ENCODE measurements around the gene TMPRSS6. TPM values are rescaled to one million over a fixed set of nuclear protein-coding genes. Genes with fewer than 3 reads are reported as not detected.

TMPRSS6 gene
- total RNA-seq, 2 experiments from 2014 or later = 1.8 to 2.2 TPM

DNA sequence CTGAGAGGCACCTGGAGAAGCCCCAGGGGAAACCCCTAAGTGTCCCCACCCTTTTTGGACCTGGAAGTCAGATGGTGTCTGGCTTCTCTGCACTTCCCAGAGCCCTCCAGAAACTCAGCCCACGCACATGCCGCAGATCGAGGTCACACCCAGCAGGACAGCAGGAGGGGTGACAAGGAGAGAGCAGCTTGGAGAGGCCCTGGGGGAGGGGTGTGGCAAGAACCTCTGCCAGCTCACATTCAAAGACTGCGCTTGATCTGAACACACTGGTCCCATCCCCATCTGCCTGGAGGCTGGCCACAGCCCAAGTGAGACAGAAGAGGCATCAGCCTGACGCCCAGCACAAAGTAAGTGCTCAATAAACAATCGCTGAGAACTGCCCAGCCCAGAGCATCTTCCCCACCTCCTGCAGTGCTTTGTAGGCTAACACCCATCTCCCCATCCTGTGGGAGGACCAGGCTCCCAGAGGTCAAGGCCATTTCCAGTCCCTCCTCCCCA lies 21.4 kb downstream of the TMPRSS6 start:
- Mint-ChIP-seq H3K27ac (no peak overlapping the region), H3K27me3 (no peaks in the 10 kb centered on the region), H3K36me3 (peaks cover 2% of the 10 kb centered on the region), H3K9me3 (no peaks in the 10 kb centered on the region), H3K4me1 (peaks cover 19% of the 10 kb centered on the region), H3K4me3 (no peak overlapping the region)
- POLR2A ChIA-PET = interaction anchor here (1.0 to 1.3 kb wide), 2 partner anchors 34 to 49 kb away, joined by 3 to 4 read pairs; no protein-coding TSS in a partner anchor
- ATAC-seq (ENCODE audit: low read depth) = peak; percentile 13
- no peak for DNase-seq

DNA sequence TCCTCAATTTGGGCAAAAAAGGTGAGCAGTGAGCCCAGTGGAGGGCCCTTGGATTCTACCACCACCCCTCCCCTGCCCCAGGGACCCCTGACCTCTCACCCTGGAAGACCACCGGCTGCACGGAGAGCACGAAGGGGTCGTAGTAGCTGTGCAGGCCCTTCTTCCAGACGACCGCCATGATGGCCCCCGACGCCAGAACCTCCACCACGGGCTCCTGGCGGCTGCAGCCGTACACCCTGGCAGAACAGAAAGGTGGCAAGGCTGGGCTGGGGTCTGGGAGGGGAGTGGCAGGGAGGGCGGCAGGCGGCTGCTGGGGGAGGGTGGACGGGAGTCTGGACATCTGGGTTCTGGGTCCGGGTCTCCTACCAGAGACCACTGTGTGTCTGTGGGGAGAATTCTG lies 23.3 kb downstream of the TMPRSS6 start:
- Mint-ChIP-seq H3K27me3 (no peaks in the 10 kb centered on the region), H3K4me1 (peaks cover 33% of the 10 kb centered on the region), H3K27ac (peak overlapping the region; percentile 78), H3K4me3 (no peak overlapping the region), H3K36me3 (peaks cover 2% of the 10 kb centered on the region), H3K9me3 (no peaks in the 10 kb centered on the region)
- POLR2A ChIA-PET = interaction anchor here (0.8 to 3.4 kb wide), 2 partner anchors 10 to 36 kb away, joined by 3 to 12 read pairs; no protein-coding TSS in a partner anchor
- ATAC-seq (ENCODE audit: low read depth) (no peak), DNase-seq (no peak)

DNA sequence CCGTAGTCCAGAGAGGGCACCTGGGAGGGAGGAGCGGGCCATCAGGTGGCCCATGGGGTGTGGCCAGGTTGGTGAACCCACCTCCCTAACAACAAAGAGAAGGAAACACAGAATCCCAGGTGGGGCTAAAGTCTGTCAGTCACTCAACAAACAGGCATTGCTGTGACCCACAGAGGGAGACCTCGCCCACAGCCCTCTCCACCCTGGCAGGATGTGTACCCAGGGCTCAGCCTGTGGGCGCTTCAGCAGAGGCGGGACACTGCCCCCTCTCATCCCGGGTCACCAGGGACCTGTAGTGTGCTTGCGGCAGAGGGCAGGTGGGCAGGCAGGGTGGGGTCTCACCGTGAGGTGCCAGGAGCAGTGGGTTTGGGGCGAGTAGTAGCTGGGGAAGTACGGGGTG lies 25.1 kb downstream of the TMPRSS6 start:
- DNase-seq (no peak), ATAC-seq (ENCODE audit: low read depth) (no peak)
- H3K9me3 Mint-ChIP-seq = no peaks in the 10 kb centered on the region
- H3K36me3 Mint-ChIP-seq = peaks cover 2% of the 10 kb centered on the region
- POLR2A ChIA-PET = interaction anchor here (3.4 kb wide), 1 partner anchor 38 kb away, joined by 12 read pairs; no protein-coding TSS in a partner anchor
- no peaks in the 10 kb centered on the region for H3K27me3 Mint-ChIP-seq
- H3K4me3 Mint-ChIP-seq = no peak overlapping the region
- peak overlapping the region; percentile 21 for H3K27ac Mint-ChIP-seq
- peaks cover 45% of the 10 kb centered on the region for H3K4me1 Mint-ChIP-seq

DNA sequence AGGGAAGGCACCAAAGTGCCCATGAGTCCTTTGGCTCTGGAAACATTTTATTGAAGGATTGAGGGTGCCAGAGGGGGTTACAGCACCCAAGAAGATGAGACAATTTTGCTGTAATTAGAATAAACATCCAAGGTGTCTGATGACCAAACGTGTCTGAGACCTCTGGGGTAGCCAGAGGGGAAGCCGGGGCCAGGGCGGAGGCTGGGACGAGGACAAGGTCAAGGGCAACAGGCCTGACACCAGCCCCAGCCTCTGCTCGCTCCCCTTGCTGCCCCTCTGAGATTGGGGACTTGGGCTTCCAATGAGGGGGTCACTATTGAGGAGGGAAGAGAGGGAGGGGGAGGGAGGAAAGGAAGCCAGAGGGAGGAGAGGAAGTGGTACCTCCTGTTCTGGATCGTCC lies 25.6 kb downstream of the TMPRSS6 start:
- POLR2A ChIA-PET = no interaction called here

DNA sequence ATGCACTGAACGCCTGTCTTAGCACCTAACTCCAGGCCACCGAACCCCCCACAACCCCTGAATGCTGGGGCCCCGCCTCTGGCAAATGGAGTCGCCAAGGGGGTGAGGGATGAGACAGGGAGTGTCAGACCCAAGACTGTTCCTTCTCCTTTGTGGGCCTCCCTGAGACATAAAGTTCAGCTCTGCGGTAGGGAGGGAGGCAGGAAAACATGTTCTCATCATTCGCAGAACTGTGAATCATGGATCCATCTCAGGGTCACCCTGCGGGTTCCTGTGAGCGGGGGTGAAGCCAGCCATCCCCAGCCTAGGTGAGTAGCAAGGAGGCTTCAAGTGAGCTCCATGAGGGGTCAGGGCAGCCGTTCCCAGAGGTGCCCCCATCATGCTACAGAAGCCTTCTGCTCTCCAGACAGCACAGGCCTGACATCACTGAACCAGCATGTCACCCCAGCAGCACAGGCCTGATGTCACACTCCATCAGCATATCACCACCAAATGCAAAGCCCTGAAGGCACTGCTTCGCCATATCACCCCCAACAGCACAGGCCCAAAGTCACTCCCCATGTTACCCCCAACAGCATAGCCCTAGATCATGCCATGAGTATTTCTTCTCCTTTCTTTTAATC lies 27.2 kb downstream of the TMPRSS6 start:
- H3K4me3 Mint-ChIP-seq = peak overlapping the region; percentile 7
- ATAC-seq (ENCODE audit: low read depth) = no peak
- no peaks in the 10 kb centered on the region for H3K9me3 Mint-ChIP-seq
- H3K4me1 Mint-ChIP-seq = peaks cover 58% of the 10 kb centered on the region
- H3K27me3 Mint-ChIP-seq = no peaks in the 10 kb centered on the region
- POLR2A ChIA-PET = interaction anchor here (3.8 to 4.6 kb wide), 2 partner anchors 39 to 66 kb away, joined by 57 to 114 read pairs; partner anchors contain the start of gene IL2RB
- DNase-seq = no peak
- H3K36me3 Mint-ChIP-seq = peaks cover 2% of the 10 kb centered on the region
- H3K27ac Mint-ChIP-seq = peak overlapping the region; percentile 100

More for the DNA sequence above, 25.6 kb downstream of the TMPRSS6 start:
- Mint-ChIP-seq H3K27ac (peak overlapping the region; percentile 80), H3K4me3 (no peak overlapping the region), H3K4me1 (peaks cover 50% of the 10 kb centered on the region), H3K36me3 (peaks cover 2% of the 10 kb centered on the region), H3K9me3 (no peaks in the 10 kb centered on the region), H3K27me3 (no peaks in the 10 kb centered on the region)
- ATAC-seq (ENCODE audit: low read depth) (no peak), DNase-seq (no peak)

DNA sequence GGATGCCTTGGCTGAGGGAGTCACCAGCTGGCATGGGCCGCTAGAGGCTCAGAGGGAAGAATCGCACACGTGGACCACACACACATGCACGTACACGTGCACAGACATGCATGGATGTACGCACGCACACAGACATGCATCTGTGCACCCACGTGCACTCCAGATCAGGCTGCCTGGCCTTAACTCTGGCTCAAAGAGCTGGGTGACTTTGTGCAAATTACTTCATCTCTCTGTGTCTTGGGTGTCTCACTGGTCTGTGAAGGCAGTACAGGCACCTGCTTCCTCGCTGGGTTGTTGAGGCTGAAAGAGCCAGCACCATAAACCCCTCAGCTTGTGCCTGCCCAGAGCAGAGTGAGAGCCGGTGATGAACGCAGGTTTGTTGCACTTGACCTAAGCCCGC lies 28.7 kb downstream of the TMPRSS6 start:
- ATAC-seq (ENCODE audit: low read depth) = no peak
- Mint-ChIP-seq H3K36me3 (peaks cover 2% of the 10 kb centered on the region), H3K4me3 (no peak overlapping the region), H3K27me3 (no peaks in the 10 kb centered on the region), H3K9me3 (no peaks in the 10 kb centered on the region), H3K27ac (peak overlapping the region; percentile 100), H3K4me1 (peaks cover 61% of the 10 kb centered on the region)
- no peak for DNase-seq
- POLR2A ChIA-PET = interaction anchor here (2.2 to 4.6 kb wide), 6 partner anchors 41 to 162 kb away, joined by 10 to 114 read pairs (median 32); partner anchors contain the start of genes IL2RB and RAC2

DNA sequence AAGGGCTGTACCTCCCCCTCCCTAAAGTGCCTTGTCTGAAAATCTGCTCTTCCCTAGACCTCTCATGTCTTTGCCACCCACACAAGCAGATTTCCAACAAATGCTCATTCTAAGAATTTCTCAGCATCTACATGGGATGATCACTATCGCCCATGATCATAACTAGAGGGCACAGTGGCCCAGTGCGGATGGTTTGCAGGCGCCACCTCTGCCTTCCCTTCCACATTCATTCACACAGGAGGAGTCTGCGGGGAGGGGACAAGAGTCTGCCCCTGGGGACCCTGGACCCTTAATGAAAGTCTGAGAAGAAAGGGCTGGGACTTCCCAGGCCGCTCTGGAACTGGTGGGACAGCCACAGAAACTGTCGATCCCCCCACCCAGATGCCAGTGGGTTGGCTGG lies 29.1 kb downstream of the TMPRSS6 start:
- Mint-ChIP-seq H3K27ac (peak overlapping the region; percentile 100), H3K4me3 (peak overlapping the region; percentile 85), H3K4me1 (peaks cover 61% of the 10 kb centered on the region), H3K9me3 (no peaks in the 10 kb centered on the region), H3K36me3 (peaks cover 2% of the 10 kb centered on the region), H3K27me3 (no peaks in the 10 kb centered on the region)
- DNase-seq = no peak
- POLR2A ChIA-PET = interaction anchor here (1.0 to 4.6 kb wide), 22 partner anchors 9 to 163 kb away, joined by 3 to 114 read pairs (median 6); partner anchors contain the start of genes IL2RB, KCTD17 and RAC2
- no peak for ATAC-seq (ENCODE audit: low read depth)

DNA sequence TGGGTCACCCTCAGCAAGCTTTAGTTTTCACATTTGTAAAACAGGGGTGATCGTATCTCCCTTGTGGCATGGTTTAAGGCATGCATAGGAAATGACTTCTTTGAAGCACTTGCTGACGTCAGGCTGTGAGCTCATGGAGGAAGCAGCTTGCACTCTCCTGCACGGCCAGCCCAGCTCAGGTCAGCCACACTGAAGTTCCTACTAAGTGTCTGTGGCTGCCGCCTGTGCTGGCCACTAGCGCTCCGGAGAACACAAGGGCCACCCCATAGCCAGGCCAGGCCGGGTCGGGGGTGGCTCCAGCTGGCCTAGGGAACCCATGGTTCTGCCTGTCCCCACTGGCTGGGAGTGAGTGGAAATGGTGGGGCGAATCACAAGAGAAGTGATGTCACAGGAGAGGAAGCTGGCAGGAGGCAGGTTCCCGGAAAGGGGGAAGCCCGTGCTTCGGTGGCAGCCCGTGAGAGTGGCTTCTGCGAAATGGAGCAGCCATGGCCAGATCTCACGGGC lies 29.8 kb downstream of the TMPRSS6 start:
- Mint-ChIP-seq H3K4me3 (peak overlapping the region; percentile 85), H3K27me3 (no peaks in the 10 kb centered on the region), H3K4me1 (peaks cover 61% of the 10 kb centered on the region), H3K27ac (peak overlapping the region; percentile 100), H3K36me3 (peaks cover 2% of the 10 kb centered on the region), H3K9me3 (no peaks in the 10 kb centered on the region)
- POLR2A ChIA-PET = interaction anchor here (0.5 to 4.6 kb wide), 29 partner anchors 10 to 628 kb away, joined by 3 to 114 read pairs (median 5); partner anchors contain the start of genes IFT27, IL2RB, KCTD17 and RAC2
- peak; percentile 84 for ATAC-seq (ENCODE audit: low read depth)
- peak; percentile 90 for DNase-seq

DNA sequence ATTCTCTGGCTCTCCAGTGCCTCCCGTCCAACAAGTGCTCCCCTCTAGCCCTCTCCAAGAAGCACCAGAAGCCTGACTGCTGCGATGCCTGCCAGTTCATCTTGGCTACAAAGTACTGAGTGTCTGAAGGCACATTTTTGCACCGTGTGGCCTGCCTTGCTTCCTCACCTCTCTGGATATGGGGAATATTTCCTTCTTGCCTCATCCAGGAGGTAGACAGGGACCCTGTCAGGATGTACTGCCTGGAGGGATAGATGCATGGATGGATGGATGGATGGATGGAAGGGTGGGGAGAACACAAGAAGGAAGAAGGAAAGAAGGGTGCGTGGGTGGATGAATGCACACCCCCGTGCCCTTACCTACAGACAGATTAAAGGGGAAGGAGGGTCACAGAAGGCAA lies 30.4 kb downstream of the TMPRSS6 start:
- ATAC-seq (ENCODE audit: low read depth) (no peak), DNase-seq (no peak)
- POLR2A ChIA-PET = interaction anchor here (0.5 to 4.6 kb wide), 27 partner anchors 10 to 627 kb away, joined by 3 to 114 read pairs (median 5); partner anchors contain the start of genes IFT27, IL2RB, KCTD17 and RAC2
- Mint-ChIP-seq H3K9me3 (no peaks in the 10 kb centered on the region), H3K36me3 (peaks cover 2% of the 10 kb centered on the region), H3K27me3 (no peaks in the 10 kb centered on the region), H3K27ac (peak overlapping the region; percentile 100), H3K4me3 (peak overlapping the region; percentile 85), H3K4me1 (peaks cover 56% of the 10 kb centered on the region)

DNA sequence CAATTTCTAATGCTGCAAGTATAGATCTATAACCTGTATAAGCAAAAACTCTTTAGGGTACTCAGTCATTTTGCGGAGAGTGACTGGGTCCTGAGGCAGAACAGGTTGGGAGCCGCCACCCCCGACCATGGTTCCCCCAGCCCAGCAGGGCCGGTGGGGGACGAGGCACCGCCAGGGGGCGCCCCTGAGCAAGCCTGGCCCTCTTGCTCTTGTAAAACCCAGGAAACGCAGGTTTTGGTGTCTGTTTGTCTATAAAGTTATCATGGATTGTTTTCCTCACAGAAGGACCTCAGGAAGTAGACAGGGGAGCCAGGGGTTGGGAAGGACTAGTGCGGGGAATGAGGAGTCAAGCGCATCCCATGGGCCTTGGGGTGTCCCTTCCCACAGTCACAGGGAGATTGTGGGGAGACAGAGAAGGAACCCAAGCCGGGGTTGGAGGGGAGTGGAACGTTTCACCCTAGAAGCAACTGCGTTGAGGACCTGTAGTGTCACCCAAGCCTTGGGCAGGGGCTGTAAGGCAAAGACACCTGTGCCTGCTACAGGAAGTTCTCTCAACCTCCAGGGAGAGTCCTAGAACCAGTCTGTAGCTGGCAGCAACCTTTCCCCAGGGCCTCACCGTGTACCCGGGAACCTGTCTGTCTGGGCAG lies 31.6 kb downstream of the TMPRSS6 start:
- POLR2A ChIA-PET = interaction anchor here (0.8 to 4.6 kb wide), 8 partner anchors 43 to 122 kb away, joined by 3 to 57 read pairs (median 5); partner anchors contain the start of gene IL2RB
- H3K27me3 Mint-ChIP-seq = no peaks in the 10 kb centered on the region
- ATAC-seq (ENCODE audit: low read depth) (peak; percentile 17), DNase-seq (peak; percentile 94)
- peak overlapping the region; percentile 100 for H3K27ac Mint-ChIP-seq
- peak overlapping the region; percentile 85 for H3K4me3 Mint-ChIP-seq
- no peaks in the 10 kb centered on the region for H3K36me3 Mint-ChIP-seq
- H3K9me3 Mint-ChIP-seq = no peaks in the 10 kb centered on the region
- H3K4me1 Mint-ChIP-seq = peaks cover 47% of the 10 kb centered on the region

DNA sequence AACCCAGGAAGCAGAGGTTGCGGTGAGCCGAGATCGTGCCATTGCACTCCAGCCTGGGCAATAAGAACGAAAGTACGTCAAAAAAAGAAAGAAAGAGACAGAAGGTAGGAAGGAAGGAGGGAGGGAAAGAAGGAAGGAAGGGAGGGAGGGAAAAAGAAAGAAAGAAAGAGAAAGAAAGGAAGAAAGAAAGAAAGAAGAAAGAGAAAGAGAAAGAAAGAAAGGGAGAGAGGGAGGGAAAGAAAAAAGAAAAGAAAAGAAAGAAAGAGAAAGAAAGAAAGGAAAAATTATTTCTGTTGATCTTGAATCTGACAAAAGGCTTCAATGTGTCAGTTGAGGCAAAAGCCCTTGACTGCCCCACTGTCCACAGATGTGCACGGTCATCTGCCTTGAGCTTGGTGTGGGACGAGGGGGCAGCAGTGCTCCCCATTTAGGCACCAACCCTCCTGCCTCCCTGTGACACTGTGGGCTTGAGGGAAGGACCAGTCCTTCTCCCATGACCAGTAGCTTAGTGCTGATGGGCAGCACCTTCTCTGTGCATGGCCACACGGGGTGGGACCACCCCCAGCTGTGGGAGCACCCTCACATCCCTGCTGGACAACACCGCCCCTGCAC lies 33.6 kb downstream of the TMPRSS6 start:
- Mint-ChIP-seq H3K4me3 (no peak overlapping the region), H3K4me1 (peaks cover 29% of the 10 kb centered on the region), H3K27me3 (no peaks in the 10 kb centered on the region), H3K9me3 (no peaks in the 10 kb centered on the region), H3K27ac (peak overlapping the region; percentile 40), H3K36me3 (no peaks in the 10 kb centered on the region)
- POLR2A ChIA-PET = interaction anchor here (0.7 to 2.1 kb wide), 5 partner anchors 43 to 124 kb away, joined by 3 to 9 read pairs (median 4); partner anchors contain the start of gene IL2RB
- no peak for DNase-seq
- ATAC-seq (ENCODE audit: low read depth) = no peak

DNA sequence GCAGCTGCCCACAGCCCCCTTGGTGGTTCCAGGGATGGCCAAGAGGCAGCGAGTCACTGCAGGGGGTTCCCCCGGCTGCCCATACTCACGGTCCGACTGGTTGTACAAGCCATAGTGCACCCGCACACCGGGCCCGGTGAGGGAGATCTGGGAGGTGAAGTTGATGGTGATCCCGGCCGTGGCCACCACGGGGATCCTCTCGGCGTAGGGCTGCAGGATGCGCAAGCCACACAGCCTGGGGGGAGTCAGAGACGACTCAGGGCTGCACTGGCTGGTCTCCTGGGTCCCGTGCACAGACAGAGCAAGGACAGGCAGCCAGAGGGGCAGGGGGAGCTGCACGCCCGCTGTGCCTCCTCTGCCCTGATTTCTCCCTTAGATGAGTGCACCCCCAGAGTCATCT lies 34.5 kb downstream of the TMPRSS6 start:
- no peak overlapping the region for H3K4me3 Mint-ChIP-seq
- no peaks in the 10 kb centered on the region for H3K9me3 Mint-ChIP-seq
- peak overlapping the region; percentile 50 for H3K27ac Mint-ChIP-seq
- H3K36me3 Mint-ChIP-seq = no peaks in the 10 kb centered on the region
- POLR2A ChIA-PET = interaction anchor here (1.3 kb wide), 1 partner anchor 47 kb away, joined by 3 read pairs; no protein-coding TSS in a partner anchor
- ATAC-seq (ENCODE audit: low read depth) (no peak), DNase-seq (no peak)
- H3K4me1 Mint-ChIP-seq = peaks cover 24% of the 10 kb centered on the region
- peaks cover 6% of the 10 kb centered on the region for H3K27me3 Mint-ChIP-seq

Measured in activated naive CD8-positive, alpha-beta T cell treated with anti-CD3 and anti-CD28 coated beads, Interleukin-2, amount 10 ng/mL, durations not matched to agents 7 days and 5 days (primary cell).